Large intestine (tissue), 3 donors: Measurements from ENCODE around the gene DIS3. TPM values are rescaled to one million over a fixed set of nuclear protein-coding genes. Genes with fewer than 3 reads are reported as not detected.

ENCODE experiments used
- DNase-seq, 2 donors: peaks; one replicate each; pipeline versions ENCODE4 v3.0.0 to v3.0.0-alpha.2; 2013
- H3K27ac ChIP-seq: one replicate; pipeline ENCODE4 v1.5.1; 2013; ENCODE audit warnings: low read length
- H3K27me3 ChIP-seq: 2 replicates; pipeline ENCODE4 v1.6.1; 2013; ENCODE audit warnings: low read length; ENCODE audit not compliant: control insufficient read depth, insufficient read depth
- H3K36me3 ChIP-seq: 2 replicates; pipeline ENCODE4 v1.6.1; 2013; ENCODE audit warnings: low read length; ENCODE audit not compliant: control insufficient read depth, insufficient read depth
- H3K4me1 ChIP-seq: one replicate; pipeline ENCODE4 v1.6.1; 2013; ENCODE audit warnings: low read length; ENCODE audit not compliant: control insufficient read depth, insufficient read depth
- H3K4me3 ChIP-seq: one replicate; pipeline ENCODE4 v1.5.1; 2013; ENCODE audit warnings: low read length
- H3K9me3 ChIP-seq: one replicate; pipeline ENCODE4 v1.6.1; 2013; ENCODE audit warnings: mild to moderate bottlenecking, low read depth, low read length, moderate library complexity; ENCODE audit not compliant: control insufficient read depth
- WGBS: methylation state at CpG from one replicate; pipeline ENCODE4 v1.1.5; 2013; ENCODE audit warnings: low lambda C conversion rate; ENCODE audit not compliant: insufficient coverage; 5-methylcytosine and 5-hydroxymethylcytosine counted together
- polyA plus RNA-seq: library from polyadenylated mRNA; unstranded; fragments of 120-200 nt; gene quantifications from one replicate; pipeline ENCODE4 v1.2.1, GENCODE V29; 2013

DIS3 gene
- polyA plus RNA-seq, 1 donor, result 22.8 TPM

GRCh38 chr13:72716776-72717175 is 64.9 kb downstream of the DIS3 start:
- peaks cover 50% of the 10 kb centered on the region for H3K36me3 ChIP-seq
- H3K4me1 ChIP-seq, result no peaks in the 10 kb centered on the region
- H3K27me3 ChIP-seq, result no peaks in the 10 kb centered on the region
- H3K27ac ChIP-seq, result no peak overlapping the region
- H3K9me3 ChIP-seq, result peaks cover 4% of the 10 kb centered on the region
- 94% methylated on average over 2 of the region's 3 CpGs for WGBS
- no peak overlapping the region for H3K4me3 ChIP-seq
- no peak for DNase-seq

Other genes with a start within 250 kb of the DIS3 start
- 13.0 TPM for gene MZT1, start 54.3 kb downstream of the DIS3 start, polyA plus RNA-seq
- gene BORA, start 54.0 kb downstream of the DIS3 start, polyA plus RNA-seq, result 6.0 TPM
- gene PIBF1, start 233 bp upstream of the DIS3 start, polyA plus RNA-seq, result 18.4 TPM